ENCODE results near the gene BRD1. TPM values are rescaled to one million over a fixed set of nuclear protein-coding genes. Genes with fewer than 3 reads are reported as not detected.

BRD1 gene
- total RNA-seq, 4 donors from 2014 or later, result 15.6 to 25.2 (median 18.1) TPM

DNA sequence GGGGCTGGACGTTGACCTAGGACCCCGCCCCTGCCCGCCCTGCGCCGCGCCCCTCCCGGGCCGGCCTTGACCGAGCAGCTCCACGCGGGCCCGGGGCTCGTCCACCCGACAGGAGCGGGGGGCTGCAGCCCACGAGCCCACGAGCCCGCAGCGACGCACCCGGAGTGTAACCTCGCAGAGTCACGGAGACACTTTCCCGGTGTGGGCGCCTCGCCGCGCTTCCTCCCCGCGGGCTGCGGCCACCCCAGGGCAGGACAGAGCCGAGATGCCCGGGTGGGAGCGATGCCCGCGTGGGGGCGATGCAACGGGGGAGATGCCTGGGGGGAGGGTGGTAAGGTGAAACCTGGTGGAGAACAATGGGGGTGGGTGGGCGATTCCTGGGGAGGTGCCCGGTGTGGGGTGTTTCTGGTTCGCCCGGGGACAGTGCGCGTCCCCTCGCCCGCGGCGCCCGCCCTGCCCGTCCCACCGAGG, 21.1 kb upstream of the BRD1 start:
- H3K27me3 ChIP-seq, result peaks cover 34 to 42% (median 36%) of the 10 kb centered on the region in 3 donors
- TF ChIP-seq, protein P1, sequence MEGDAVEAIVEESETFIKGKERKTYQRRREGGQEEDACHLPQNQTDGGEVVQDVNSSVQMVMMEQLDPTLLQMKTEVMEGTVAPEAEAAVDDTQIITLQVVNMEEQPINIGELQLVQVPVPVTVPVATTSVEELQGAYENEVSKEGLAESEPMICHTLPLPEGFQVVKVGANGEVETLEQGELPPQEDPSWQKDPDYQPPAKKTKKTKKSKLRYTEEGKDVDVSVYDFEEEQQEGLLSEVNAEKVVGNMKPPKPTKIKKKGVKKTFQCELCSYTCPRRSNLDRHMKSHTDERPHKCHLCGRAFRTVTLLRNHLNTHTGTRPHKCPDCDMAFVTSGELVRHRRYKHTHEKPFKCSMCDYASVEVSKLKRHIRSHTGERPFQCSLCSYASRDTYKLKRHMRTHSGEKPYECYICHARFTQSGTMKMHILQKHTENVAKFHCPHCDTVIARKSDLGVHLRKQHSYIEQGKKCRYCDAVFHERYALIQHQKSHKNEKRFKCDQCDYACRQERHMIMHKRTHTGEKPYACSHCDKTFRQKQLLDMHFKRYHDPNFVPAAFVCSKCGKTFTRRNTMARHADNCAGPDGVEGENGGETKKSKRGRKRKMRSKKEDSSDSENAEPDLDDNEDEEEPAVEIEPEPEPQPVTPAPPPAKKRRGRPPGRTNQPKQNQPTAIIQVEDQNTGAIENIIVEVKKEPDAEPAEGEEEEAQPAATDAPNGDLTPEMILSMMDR (IDR thresholded peaks at IDR 0.05 in 4 of 5, conservative IDR thresholded peaks at IDR 0.05 in 1 of 5), result no peak
- no peak for TF ChIP-seq POLR2A (IDR thresholded peaks at IDR 0.05)
- no peaks in the 10 kb centered on the region for H3K36me3 ChIP-seq
- H3K4me1 ChIP-seq, result peaks cover 13 to 23% of the 10 kb centered on the region in 2 donors
- H3K9me3 ChIP-seq, result no peaks in the 10 kb centered on the region
- ATAC-seq, result no peak
- intact Hi-C loops (cut with DNase I; ENCODE audit: low total_unique reads) (no loop called here), in situ Hi-C loops (cut with MboI; ENCODE audit: low sequenced_read_pairs in 4 of 4) (no loop called here)
- H3K27ac ChIP-seq, result no peak overlapping the region
- H3K4me3 ChIP-seq, result peak overlapping the region; percentile 36 to 55 (median 46)
- DNase-seq, result no peak

DNA sequence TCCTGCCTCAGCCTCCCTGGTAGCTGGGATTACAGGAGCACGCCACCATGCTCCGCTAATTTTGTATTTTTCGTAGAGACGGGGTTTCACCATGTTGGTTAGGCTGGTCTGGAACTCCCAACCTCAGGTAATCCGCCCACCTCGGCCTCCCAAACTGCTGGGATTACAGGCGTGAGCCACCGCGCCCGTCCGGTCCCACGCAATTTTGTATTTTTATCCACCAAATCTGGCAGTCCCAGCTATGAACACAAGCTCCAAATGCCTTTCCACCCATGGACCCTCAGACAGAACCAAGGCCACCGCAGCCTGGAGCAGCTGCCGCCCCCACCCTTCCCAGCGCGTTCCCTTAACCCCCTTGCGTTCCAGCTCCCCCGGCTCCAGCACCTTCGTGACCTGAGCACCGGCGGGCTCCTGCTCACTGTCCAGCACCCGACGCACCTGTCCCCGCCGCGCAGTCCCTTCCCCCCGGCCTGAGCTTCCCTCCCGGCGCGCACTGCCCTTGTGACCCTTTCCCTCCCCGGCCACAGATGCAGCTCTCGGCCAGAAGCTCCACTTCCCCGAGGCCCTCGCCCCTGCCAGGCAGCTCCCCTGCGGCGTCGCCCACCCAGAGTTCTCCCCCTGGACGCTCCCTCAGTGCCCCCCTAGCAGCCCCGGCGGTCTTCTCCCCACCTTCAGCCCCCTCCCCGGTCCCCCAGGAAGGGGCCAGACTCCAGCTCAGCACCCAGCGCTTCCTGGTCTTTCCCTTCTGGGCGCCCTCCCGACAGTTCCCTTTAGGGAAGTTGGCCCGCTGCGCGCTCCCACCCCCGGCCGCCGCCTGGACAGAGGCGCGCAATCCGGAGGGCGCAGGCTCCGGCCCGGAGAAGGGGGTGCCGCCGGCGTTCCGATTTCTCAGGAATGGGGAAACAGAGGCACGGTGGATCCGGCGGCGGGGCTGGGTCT, 20.3 kb upstream of the BRD1 start:
- TF ChIP-seq POLR2A (IDR thresholded peaks at IDR 0.05), result no peak
- TF ChIP-seq, protein P1 (IDR thresholded peaks at IDR 0.05 in 4 of 5, conservative IDR thresholded peaks at IDR 0.05 in 1 of 5), result no peak
- no peaks in the 10 kb centered on the region for H3K36me3 ChIP-seq
- ATAC-seq, result no peak
- no peak for DNase-seq
- no peaks in the 10 kb centered on the region for H3K9me3 ChIP-seq
- intact Hi-C loops (cut with DNase I; ENCODE audit: low total_unique reads), result no loop called here
- no peak overlapping the region for H3K27ac ChIP-seq
- H3K4me3 ChIP-seq, result peak overlapping the region; percentile 36 to 55 (median 46)
- peaks cover 13 to 23% of the 10 kb centered on the region in 2 donors for H3K4me1 ChIP-seq
- in situ Hi-C loops (cut with MboI; ENCODE audit: low sequenced_read_pairs in 4 of 4), result no loop called here
- H3K27me3 ChIP-seq, result peaks cover 34 to 42% (median 36%) of the 10 kb centered on the region in 3 donors

DNA sequence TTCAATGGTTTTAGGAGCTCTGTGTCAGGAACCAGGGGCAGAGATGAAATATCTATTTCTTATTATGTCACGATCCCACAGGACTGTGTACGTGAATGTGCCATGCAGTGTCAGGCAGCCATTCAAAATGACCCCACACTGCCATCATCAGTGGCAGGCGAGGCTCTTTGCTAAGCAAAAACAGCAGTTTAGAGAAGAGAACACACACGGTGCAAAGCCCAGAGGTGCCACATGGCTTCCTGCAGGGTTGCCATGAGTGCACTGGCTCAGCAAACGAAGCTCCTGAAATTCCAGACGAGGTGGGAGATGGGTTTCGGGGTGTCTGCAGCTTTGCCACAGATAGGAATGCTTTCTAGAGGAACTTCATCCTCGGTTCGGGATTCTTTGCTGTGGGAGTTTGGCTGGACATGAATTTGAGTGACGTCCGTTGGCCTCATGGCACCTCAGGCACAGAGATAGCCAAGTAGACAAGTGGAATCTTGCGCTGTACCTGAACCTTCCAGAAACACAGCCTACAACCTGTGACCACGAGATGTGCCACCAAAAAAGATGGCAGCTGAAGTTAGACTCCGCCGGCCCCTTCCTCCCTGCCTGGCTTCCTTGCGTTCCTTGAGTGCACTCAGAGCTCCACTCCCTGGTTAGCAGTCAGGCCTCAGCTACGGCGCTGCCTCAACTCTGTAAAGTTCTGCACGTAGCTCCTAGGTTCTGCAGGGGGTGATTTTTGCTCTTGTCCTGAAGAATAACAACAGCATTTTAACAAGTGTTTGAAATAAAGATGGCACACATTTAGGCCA, 18.2 kb upstream of the BRD1 start:
- intact Hi-C loops (cut with DNase I; ENCODE audit: low total_unique reads), result no loop called here
- peaks cover 33 to 42% (median 34%) of the 10 kb centered on the region in 3 donors for H3K27me3 ChIP-seq

DNA sequence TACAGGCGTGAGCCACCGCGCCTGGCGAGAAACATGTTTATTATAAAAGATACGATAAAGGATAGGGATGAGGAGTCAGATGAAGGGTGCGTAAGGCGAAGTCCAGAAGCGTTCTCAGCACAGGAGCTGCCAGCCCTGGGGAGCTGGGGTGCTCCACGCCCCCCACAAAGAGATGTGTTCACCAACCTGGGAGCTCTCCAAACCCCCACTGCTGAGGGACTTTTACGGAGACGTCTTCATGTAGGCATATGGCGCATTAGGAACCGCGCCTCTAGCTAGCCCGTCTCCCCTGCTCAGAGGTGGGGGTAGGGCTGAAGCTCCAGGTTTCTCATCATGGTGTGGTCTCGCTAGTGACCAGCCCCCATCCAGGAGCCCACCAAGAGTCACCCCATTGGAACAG, 17.6 kb upstream of the BRD1 start:
- TF ChIP-seq, protein P1 (IDR thresholded peaks at IDR 0.05 in 4 of 5, conservative IDR thresholded peaks at IDR 0.05 in 1 of 5), result no peak
- no peak for TF ChIP-seq POLR2A (IDR thresholded peaks at IDR 0.05)
- in situ Hi-C loops (cut with MboI; ENCODE audit: low sequenced_read_pairs in 4 of 4), result no loop called here
- H3K9me3 ChIP-seq, result no peaks in the 10 kb centered on the region
- no peak for ATAC-seq
- intact Hi-C loops (cut with DNase I; ENCODE audit: low total_unique reads), result no loop called here
- no peak overlapping the region for H3K4me3 ChIP-seq
- no peaks in the 10 kb centered on the region for H3K36me3 ChIP-seq
- peaks cover 28 to 37% (median 28%) of the 10 kb centered on the region in 3 donors for H3K27me3 ChIP-seq
- peaks cover 8 to 16% of the 10 kb centered on the region in 2 donors for H3K4me1 ChIP-seq
- DNase-seq, result no peak
- no peak overlapping the region for H3K27ac ChIP-seq

More for the DNA sequence above, 18.2 kb upstream of the BRD1 start:
- H3K36me3 ChIP-seq, result no peaks in the 10 kb centered on the region
- TF ChIP-seq, protein P1 (IDR thresholded peaks at IDR 0.05 in 4 of 5, conservative IDR thresholded peaks at IDR 0.05 in 1 of 5), result no peak
- no peak for TF ChIP-seq POLR2A (IDR thresholded peaks at IDR 0.05)
- ATAC-seq (no peak), DNase-seq (no peak)
- in situ Hi-C loops (cut with MboI; ENCODE audit: low sequenced_read_pairs in 4 of 4), result no loop called here
- H3K27ac ChIP-seq, result no peak overlapping the region
- no peak overlapping the region for H3K4me3 ChIP-seq
- peaks cover 8 to 16% of the 10 kb centered on the region in 2 donors for H3K4me1 ChIP-seq
- no peaks in the 10 kb centered on the region for H3K9me3 ChIP-seq

Data from gastrocnemius medialis (tissue), 4 donors.